Bronchial epithelial cell (primary cell): Measurements from ENCODE around the gene PRDX5. TPM values are rescaled to one million over a fixed set of nuclear protein-coding genes. Genes with fewer than 3 reads are reported as not detected.

ENCODE experiments used
- DNase-seq: peaks from one replicate; pipeline ENCODE4 v3.0.0-alpha.2; 2010; ENCODE audit warnings: low read depth
- FAIRE-seq: peaks from 2 replicates; lab custom pipeline; 2011; peaks lifted over from hg19 to GRCh38; lab: Jason Lieb, UNC
- H3K27me3 ChIP-seq: 2 replicates; pipeline ENCODE4 v1.5.1; 2011; ENCODE audit warnings: low read length; ENCODE audit not compliant: control insufficient read depth, insufficient read depth
- H3K36me3 ChIP-seq: 2 replicates; pipeline ENCODE4 v1.5.1; 2011; ENCODE audit warnings: low read length; ENCODE audit not compliant: control insufficient read depth, insufficient read depth
- H3K4me3 ChIP-seq: 2 replicates; pipeline ENCODE4 v1.5.1; 2011; ENCODE audit warnings: mild to moderate bottlenecking, low read depth, low read length, control low read depth
- total RNA-seq: library from RNA; depleted of rRNA; stranded (reverse); fragments of >200 nt; gene quantifications from 2 replicates; pipeline ENCODE4 v1.2.1, GENCODE V29; 2014
- TF ChIP-seq, protein P1 (sequence below): IDR thresholded peaks from 2 replicates; pipeline ENCODE4 v1.5.1; 2011; ENCODE audit warnings: mild to moderate bottlenecking, moderate library complexity, low read length, control low read depth, inconsistent platforms; ENCODE audit not compliant: insufficient read depth, severe bottlenecking

The PRDX5 gene
- total RNA-seq, 1 donor from 2014 or later = 649 TPM

DNA sequence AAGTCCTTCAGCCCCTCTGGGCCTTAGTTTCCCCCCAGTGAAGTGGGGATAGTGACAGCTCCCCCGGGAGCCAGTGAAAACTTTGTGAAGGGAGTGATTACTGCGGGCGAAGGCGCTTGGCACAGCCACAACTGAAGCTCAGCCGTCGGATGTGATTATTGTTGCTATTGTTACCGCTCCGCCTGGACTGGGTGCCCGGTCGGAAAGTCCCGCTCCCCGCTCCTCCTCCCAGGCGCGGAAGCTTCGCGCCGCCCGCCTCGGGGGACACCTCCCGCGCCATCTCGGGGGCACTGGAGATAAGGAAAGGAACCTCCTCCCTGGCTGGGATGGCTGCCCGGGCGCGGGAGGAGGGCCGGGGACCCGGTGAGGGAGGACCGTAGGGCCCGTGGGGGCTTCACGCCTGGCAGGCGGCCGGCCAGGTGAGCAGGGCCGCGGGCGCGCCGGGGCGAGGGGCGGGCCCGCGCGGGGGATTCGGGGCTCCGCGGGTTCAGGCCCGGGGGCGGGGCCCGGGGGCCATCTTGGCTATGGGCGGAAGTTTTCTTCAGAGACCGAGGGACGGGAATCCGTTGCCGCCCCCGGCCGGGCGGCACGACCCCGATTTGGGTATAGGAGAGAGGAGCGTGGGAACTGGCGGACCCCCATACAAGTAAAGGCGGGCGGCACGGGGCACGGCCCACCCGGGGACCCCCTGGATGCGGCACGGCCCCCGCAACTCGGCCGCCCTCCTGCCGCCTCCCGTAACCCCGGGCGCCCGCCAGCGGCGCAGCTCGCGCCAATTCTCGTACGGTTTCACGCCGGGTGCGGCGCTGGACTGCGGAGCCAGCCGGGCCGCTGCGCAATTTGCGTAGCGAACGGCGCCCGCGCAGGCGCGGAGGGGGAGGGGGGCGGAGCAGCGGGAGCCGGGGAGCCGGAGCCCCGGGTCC lies 32.7 kb upstream of the PRDX5 start, which contains the start of gene GPR137:
GPR137 (plus strand) TSS at position 887 of the 923 bp plus-strand sequence. CDS start 677 bp downstream, outside the sequence.
- DNase-seq (peak; percentile 48), FAIRE-seq (no peak)

DNA sequence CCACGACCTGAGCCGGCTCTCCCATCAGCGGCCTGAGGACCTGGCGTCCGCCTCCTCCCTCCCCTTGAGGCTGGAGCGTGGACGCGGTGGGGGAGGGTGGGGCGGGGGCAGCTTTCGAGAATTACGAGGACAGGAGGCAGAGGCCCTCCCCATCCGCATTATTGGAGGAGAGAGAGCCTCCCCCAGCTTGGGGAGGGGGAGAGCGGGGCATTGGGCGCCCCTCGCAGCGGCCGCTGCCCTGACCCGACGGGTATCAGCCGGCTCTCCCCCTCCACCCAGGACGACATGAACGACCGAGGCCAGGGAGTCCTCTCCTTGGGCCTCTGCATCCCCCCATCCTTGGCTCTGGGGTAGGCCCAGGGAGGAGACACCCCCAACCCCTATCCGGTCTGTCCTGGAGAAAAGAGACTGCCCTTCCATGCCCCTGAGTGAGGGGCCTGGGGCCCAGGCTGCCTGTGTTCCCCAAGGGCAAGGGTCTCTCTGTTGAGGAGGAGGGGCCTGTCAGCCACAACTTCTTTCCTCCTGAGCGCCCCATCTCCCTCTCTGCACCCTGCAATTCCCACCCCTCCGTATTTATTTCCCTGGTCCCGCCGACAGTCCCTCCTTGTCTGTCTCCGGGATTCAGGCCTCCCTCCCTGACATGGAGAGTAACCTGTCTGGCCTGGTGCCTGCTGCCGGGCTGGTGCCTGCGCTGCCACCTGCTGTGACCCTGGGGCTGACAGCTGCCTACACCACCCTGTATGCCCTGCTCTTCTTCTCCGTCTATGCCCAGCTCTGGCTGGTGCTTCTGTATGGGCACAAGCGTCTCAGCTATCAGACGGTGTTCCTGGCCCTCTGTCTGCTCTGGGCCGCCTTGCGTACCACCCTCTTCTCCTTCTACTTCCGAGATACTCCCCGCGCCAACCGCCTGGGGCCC lies 31.8 kb upstream of the PRDX5 start:
- TF ChIP-seq, protein P1, sequence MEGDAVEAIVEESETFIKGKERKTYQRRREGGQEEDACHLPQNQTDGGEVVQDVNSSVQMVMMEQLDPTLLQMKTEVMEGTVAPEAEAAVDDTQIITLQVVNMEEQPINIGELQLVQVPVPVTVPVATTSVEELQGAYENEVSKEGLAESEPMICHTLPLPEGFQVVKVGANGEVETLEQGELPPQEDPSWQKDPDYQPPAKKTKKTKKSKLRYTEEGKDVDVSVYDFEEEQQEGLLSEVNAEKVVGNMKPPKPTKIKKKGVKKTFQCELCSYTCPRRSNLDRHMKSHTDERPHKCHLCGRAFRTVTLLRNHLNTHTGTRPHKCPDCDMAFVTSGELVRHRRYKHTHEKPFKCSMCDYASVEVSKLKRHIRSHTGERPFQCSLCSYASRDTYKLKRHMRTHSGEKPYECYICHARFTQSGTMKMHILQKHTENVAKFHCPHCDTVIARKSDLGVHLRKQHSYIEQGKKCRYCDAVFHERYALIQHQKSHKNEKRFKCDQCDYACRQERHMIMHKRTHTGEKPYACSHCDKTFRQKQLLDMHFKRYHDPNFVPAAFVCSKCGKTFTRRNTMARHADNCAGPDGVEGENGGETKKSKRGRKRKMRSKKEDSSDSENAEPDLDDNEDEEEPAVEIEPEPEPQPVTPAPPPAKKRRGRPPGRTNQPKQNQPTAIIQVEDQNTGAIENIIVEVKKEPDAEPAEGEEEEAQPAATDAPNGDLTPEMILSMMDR = peak; percentile 54
- DNase-seq (no peak), FAIRE-seq (no peak)
- H3K27me3 ChIP-seq = no peaks in the 10 kb centered on the region
- H3K36me3 ChIP-seq = peaks cover 6% of the 10 kb centered on the region
- H3K4me3 ChIP-seq = peak overlapping the region; percentile 72

More for the DNA sequence above, 32.7 kb upstream of the PRDX5 start, which contains the start of gene GPR137:
- Histone ChIP-seq H3K27me3 (no peaks in the 10 kb centered on the region), H3K4me3 (peak within 1 kb of the TSS; percentile 72), H3K36me3 (peaks cover 6% of the 10 kb centered on the region)
- TF ChIP-seq, protein P1 = no peak

DNA sequence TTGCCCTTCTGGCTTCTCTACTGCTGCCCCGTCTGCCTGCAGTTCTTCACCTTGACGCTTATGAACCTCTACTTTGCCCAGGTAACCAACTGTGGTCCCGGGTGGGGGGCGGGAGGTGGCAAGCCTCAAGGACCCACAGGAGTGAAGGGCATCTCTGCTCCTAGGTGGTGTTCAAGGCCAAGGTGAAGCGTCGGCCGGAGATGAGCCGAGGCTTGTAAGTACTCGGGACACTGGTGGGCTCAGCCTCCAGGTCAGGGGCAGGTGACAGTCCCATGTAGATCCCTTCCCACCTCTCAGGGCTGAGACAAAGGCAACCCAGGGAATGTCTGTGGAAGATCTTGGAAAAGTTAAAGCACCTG lies 31.1 kb upstream of the PRDX5 start:
- DNase-seq = no peak
- Histone ChIP-seq H3K27me3 (no peaks in the 10 kb centered on the region), H3K4me3 (no peak overlapping the region), H3K36me3 (peaks cover 6% of the 10 kb centered on the region)
- TF ChIP-seq, protein P1 = no peak
- no peak for FAIRE-seq

DNA sequence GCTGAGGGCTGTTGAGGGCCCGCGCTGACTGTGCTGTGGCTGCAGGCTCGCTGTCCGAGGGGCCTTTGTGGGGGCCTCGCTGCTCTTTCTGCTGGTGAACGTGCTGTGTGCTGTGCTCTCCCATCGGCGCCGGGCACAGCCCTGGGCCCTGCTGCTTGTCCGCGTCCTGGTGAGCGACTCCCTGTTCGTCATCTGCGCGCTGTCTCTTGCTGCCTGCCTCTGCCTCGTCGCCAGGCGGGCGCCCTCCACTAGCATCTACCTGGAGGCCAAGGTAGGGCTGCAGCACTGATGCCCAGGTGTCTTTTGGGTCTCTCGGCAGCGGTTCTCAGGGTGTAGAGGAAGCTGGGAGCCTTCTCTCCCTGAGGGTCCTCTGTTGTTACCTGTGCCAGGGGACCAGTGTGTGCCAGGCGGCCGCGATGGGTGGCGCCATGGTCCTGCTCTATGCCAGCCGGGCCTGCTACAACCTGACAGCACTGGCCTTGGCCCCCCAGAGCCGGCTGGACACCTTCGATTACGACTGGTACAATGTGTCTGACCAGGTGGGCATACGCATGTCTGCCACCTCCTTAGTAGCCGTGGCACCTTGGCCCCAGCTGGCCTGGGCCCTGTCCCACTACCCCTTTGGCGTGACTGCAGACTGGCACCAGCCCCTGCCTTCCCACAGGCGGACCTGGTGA lies 30.1 kb upstream of the PRDX5 start:
- Histone ChIP-seq H3K4me3 (no peak overlapping the region), H3K36me3 (peaks cover 4% of the 10 kb centered on the region), H3K27me3 (peaks cover 8% of the 10 kb centered on the region)
- TF ChIP-seq, protein P1 = no peak
- no peak for DNase-seq
- peak; percentile 18 for FAIRE-seq

DNA sequence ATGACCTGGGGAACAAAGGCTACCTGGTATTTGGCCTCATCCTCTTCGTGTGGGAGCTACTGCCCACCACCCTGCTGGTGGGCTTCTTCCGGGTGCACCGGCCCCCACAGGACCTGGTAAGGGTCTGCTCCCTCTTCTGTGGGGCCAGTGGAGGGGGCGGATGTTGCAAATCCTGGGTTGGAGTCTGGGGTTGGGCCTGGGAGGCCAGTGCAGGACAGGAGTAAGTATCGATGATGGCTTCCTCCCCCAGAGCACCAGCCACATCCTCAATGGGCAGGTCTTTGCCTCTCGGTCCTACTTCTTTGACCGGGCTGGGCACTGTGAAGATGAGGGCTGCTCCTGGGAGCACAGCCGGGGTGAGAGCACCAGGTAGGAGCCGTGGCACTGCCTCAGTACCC lies 29.6 kb upstream of the PRDX5 start:
- no peak overlapping the region for H3K4me3 ChIP-seq
- TF ChIP-seq, protein P1 = no peak
- H3K36me3 ChIP-seq = no peaks in the 10 kb centered on the region
- H3K27me3 ChIP-seq = peaks cover 12% of the 10 kb centered on the region
- no peak for DNase-seq
- no peak for FAIRE-seq
